ENCODE results near the gene IRF5. TPM values are rescaled to one million over a fixed set of nuclear protein-coding genes. Genes with fewer than 3 reads are reported as not detected.
"Not testable (repeated sequence)": the region's sequence is repeated elsewhere in the genome, so short reads cannot be mapped to it uniquely, and the experiment has no call there.

Gene IRF5
- total RNA-seq, 1 donor from 2014 or later, result 1.6 TPM

DNA sequence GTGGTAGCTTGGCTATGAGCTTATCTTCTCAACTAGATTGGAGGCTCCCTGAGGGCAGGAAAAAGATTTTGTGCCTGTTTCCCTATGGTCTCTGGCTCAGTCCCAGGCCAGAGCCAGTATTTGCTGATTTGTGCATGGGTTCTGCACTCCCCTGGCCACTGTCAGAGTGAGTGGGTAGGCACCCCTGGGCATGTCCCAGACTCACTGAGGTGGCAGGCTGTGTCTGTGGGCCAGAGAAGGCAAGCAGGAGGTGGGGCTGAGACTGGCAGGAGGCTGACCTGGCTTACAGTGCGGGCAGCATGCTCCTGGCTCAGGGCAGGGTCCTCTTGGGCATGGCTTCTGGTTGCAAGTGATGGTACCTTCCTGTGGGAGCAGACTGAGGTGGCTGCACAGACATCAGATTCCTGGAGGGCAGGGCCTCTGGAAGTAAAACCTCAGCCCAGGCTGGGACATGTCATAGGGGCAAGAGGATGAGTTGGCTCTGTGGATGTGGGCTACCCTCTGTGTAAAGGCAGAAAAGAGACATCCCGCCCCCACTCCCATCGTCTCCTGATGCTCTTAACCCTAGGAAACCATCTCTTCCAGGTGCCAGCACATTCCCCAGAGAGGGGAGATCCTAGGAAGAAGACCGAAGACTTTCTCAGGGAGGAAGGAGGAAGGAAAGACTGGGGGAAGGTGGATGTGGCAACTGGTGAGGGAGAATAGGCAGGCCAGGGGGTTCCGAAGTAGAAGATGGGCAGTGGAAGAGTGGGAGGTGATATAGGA lies 31.5 kb upstream of the IRF5 start:
- intact Hi-C loops (cut with DNase I), result loop anchor here (5.0 kb wide), 1 partner anchor 186 kb away; no protein-coding TSS in a partner anchor
- no peak for DNase-seq (ENCODE audit: low spot score)

DNA sequence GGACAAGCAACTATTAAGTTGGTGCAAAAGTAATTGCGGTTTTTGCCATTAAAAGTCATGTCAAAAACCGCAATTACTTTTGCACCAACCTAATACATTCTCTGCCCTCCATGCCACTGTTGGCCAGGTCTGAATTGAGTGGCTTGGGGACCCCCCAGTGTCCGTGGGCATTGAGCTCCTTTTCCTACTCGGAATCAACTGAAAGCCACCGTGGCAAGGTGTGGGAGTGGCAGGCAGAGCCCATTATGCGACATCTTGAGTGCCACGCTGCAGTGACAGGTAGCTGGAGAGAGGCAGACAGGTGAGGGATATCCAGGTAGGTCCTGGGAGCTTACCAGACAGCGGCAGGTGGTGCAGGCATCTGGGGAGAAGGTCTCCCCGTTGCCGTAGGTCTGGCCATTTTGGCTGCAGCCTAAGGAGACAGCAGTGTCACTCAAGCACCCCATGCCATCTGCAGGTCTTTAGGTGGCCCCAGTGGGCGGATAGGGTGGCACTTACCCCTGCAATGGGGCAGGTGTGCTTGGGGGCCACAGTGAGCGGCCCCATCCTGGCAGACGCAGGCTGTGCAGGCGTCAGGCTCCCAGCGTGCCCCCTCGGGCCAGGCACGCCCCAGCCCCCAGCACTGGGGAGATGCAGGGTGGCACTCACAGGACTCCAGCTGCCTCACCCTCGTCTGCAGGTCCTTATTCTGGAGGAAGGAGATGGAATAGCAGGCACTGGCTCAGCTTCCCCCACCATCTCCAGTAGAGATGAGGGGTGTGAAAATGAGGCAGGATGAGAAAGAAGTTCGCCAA lies 30.8 kb upstream of the IRF5 start:
- no peak for DNase-seq (ENCODE audit: low spot score)
- intact Hi-C loops (cut with DNase I), result loop anchor here (5.0 kb wide), 1 partner anchor 185 kb away; no protein-coding TSS in a partner anchor

DNA sequence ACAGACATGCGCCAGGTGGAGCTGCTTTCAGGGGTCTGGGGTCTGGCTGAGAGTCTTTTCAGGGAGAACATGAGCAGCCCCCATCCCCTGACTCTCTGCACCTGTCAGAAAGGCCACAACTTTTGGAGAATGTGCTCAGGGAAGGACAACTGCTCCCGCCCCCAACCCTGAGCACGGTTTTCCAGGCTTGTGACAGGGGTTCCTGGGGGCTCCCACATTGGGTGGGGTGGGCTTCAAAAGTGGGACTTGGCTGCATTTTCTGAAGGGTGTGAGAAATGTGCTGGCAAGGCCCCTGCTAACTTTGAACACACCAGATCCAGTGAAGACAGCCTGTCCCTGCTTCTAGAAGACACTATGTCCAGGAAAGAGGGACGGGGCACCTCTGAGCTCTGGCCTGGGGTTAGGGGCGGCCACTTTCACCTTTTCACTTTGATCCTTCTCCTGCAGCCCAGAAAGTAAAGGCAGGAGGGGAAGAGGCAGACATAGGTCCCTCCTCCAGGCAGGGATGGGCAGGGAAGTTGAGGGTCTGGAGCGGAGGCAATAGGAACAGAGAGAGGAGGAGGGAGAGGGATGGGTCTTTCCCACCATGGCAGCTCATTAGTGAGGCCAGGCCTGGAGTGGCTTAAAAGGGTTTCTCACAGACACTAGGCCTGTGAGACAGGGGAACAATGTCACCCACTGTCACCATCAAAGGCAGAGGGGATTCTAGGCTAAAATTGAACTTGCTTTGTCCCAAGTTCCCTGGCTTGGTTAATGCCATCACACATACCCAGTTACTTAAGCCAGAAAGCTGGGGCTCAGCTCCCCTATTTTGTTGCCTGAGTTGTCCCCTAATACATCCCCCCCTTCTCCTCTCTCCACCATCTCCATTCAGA lies 28.7 kb upstream of the IRF5 start:
- no peak for DNase-seq (ENCODE audit: low spot score)
- intact Hi-C loops (cut with DNase I), result loop anchor here (5.0 kb wide), 1 partner anchor 183 kb away; no protein-coding TSS in a partner anchor

DNA sequence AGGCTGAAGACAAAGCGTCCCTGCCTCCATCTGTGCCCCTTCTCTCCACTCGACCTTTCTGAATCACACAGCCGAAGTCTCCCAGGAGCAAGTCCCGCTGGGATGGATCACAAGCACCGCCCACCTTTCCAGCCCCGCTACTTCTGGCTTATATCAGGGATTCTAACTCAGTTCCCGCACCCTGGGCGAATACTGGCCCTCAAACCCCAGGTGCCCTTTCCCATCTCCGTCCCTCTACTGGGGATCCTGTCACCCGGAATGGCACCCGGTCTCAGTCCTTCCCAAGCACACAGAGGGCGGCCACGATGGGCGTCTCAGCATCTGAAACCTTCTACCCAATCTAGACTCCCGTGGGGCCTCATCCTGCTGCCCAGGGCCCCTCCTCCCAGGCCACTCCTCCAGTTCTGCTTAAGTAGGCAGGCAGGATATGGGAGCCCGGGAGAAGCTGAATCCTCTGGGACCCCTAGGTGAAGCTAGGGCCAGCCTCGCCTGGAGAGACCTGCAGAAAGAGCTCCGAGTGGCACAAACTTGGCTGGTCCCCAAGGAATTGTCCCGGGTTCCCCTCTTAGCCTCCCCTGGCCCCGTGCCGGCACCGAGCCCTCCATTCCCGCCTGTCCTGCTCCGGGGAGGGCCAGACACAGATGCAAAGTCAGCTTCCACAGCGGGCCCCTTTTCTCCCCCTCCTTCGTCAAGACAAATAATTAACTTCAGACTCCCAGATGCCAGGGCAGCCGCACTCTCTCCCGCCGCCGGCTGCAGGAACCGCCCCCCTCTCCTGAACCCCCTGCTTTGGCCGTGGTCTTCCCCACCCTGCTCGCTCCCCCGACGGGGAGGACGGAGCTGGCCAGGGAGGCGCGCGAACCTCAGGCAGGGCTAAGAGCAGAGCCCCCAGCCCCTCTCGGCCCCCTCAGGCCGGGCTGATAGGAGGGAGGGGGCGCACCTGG lies 27.8 kb upstream of the IRF5 start:
- no peak for DNase-seq (ENCODE audit: low spot score)
- intact Hi-C loops (cut with DNase I), result loop anchor here (5.0 kb wide), 1 partner anchor 182 kb away; no protein-coding TSS in a partner anchor

DNA sequence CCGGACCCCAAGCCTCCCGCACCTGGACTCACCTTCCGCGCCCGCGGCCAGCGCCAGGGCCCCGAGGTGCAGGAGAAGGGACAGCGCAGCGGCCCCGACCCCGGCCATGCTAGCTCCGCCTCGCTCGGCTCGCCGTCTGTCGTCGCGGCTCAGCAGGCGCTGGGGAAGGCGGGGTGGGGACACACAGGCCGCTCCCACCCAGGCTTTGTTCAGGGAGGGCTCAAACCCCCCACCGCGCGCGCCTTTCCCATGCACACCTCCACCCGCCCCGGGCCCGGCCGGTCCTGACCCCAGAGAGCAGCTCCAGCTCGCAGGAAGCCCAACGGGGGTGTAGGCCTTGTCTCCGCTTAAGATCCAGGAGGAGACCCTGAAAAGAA lies 27.2 kb upstream of the IRF5 start, which contains the start of gene KCP:
KCP (minus strand) TSS at position 141 of the 377 bp plus-strand sequence; CDS start at position 108, 33 bp downstream.
- intact Hi-C loops (cut with DNase I), result no loop called here
- no peak for DNase-seq (ENCODE audit: low spot score)

DNA sequence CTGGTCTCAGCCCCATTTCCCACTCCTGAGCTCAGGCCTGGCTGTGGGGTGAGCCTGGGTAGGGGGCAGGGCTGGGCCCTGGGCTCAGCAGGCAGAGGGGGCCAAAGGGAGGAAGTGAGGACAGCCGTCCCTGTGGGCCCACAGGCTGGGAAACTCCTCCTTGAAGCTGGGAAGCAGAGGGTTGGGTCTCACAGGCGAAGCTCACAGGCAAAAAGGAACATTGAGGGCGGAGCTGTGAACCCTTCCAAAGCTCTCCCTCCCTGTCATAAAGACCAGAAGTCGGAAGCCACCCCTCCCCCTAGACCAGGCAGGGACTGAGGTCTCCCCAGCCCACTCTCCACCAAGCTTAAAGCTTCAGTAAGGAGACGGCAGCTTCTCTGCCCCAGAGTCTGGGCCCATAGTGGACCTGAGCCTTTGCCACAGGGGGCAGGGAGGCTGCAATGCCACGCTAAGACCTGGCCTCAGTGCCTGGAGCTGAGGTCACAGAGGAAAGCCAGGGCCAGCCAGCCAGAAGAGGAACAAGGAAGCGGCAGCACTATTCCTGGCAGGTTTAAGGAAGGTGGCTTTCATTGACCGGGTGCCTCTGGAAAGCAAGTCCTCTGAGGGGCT lies 26.2 kb upstream of the IRF5 start:
- no peak for DNase-seq (ENCODE audit: low spot score)
- intact Hi-C loops (cut with DNase I), result no loop called here

DNA sequence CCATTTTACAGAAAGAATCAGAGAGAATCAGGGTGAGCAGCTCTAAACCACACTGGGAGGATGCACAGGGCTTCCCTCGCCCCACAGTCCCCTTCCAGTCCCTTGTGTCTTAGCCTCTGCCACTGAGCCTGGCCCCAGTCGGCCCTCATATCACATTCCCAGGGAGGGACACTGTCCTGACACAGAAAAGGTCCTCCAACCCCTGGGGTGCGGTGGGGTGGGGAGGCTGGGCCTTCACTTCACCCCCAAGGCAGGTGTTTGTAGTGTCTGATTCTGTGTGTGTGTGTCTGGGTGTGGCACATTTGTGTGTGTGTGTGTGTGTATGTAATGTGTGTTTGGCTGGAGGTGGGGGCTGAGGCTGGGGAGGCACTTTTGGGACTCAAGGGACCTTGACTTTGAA lies 25.4 kb upstream of the IRF5 start:
- DNase-seq (ENCODE audit: low spot score), result no peak
- intact Hi-C loops (cut with DNase I), result no loop called here

DNA sequence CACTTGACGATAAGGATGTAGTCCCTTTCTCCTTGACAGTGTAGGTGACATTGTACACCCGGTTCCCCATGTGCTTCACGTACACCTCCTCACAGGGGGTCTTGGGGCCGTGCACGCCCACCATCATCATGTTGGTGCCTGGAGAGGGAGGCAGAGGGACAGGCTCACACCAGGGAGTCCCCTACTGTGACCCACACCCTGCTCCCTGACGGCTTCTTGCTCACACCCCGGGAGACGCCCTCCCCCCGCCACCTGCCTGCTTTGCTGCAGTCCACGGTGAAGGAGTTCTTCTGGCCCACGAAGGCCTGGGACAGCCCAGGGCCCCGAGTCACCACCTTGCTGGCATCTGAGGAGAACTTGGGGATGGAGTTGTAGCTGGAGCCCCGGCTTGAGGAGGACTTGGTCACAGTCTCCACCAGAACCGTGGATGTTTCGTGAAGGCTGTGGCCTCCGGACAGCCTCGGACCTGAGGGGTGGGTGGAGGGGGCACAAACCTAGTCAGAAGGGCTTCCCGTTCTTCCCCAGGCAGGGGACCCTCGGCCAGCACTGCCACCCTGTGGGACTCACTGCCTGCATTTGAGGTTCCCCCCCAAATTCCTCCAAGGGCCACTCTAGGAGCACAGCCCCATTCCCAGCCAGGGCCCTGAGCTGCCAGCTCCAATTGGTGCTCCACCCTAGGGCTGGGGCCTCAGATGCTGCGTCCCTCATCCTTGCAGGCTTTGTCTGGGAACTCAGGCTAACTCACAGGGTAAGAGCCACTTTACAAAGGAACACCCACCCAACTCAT lies 24.8 kb upstream of the IRF5 start:
- DNase-seq (ENCODE audit: low spot score), result peak; percentile 41
- intact Hi-C loops (cut with DNase I), result not testable (repeated sequence)

DNA sequence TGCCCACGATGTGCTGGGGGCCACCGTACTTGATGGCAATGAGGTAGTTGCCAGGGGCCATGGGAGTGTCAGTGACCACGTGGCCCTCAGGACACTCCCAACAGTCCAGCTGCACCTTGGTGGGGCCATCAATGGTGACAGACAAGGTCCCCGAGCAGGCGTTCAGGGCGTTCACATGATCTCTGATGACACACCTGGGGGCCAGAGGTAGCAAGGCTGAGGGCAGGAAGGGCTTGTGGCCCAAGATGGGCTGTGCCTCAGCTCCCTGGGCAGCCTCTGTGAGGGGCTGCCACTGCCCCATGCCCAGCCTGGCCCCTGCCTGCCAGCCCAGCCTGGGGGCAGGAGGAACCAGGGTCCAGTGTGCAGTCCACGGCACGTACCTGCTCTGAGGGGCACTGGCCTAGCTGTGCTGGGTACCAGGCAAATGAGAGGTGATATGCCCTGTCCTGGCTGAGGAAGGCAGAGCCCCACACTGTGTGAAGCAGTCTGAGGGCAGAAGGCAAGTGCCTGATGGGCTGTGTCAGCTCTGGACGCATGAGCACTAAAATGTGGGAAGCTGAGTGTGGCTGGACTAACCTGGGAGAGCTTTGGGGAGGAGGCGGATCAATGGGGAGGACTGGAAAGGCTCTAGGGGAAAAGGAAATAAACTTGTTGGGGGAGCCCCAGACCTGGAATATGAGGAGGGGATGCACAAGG lies 23.7 kb upstream of the IRF5 start:
- DNase-seq (ENCODE audit: low spot score), result peak; percentile 59
- intact Hi-C loops (cut with DNase I), result no loop called here

DNA sequence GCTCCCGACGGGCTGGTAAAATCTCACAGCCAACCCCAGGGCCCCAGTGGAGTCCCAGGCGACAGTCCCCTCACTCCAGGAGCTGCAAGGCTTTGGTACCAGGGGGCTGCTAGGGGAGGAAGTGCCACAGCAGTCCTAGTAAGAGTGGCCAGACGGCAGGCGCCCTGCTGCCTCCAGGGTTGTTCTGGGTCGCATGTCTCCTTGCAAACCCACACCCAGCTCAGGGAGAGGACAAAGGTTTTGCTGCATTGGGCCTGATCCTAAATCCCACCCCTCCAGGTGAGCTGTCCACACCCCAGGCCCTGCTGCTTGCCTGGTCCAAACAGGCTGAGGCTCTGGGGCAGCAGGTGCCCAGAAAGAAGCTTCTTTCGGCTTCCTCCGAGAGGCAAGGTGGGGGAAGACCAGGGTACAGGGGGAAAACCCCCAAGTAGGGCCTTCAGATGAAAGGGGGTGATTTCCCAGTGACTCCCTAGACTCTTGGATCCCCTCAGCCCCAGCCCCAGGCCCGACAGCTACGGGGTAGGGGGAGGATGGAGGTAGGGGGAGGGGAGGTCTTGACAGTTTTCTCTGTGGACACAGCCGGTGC lies 23.1 kb upstream of the IRF5 start:
- intact Hi-C loops (cut with DNase I), result no loop called here

DNA sequence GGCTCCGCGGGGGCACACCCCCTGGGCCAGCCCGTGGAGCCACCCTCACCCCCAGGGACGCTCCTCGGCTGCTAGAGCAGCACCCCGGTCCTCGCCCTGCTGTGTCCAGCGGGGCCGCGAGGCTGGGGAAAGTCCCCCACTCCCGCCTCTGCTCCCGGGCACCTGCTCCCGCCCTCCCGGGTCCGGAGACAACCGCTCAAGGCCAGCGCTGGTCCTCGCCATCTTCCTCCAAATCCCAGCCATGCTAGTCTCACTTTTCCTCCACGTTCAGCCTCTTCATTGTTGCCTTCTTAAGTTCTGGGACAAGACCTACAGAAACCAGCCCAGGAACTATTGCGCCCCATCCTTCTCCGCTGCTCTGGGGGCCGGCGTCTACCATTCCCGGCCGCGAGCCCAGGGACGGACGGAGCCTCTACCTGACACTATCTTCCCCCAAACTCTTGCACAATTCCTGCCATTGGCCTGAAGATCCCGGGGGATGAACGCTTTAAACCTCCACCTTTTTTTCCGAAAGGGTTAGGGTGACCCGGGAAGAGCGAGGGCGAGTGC lies 22.4 kb upstream of the IRF5 start:
- DNase-seq (ENCODE audit: low spot score), result peak; percentile 51
- intact Hi-C loops (cut with DNase I), result no loop called here

More for the DNA sequence above, 23.1 kb upstream of the IRF5 start:
- DNase-seq (ENCODE audit: low spot score), result peak; percentile 46

DNA sequence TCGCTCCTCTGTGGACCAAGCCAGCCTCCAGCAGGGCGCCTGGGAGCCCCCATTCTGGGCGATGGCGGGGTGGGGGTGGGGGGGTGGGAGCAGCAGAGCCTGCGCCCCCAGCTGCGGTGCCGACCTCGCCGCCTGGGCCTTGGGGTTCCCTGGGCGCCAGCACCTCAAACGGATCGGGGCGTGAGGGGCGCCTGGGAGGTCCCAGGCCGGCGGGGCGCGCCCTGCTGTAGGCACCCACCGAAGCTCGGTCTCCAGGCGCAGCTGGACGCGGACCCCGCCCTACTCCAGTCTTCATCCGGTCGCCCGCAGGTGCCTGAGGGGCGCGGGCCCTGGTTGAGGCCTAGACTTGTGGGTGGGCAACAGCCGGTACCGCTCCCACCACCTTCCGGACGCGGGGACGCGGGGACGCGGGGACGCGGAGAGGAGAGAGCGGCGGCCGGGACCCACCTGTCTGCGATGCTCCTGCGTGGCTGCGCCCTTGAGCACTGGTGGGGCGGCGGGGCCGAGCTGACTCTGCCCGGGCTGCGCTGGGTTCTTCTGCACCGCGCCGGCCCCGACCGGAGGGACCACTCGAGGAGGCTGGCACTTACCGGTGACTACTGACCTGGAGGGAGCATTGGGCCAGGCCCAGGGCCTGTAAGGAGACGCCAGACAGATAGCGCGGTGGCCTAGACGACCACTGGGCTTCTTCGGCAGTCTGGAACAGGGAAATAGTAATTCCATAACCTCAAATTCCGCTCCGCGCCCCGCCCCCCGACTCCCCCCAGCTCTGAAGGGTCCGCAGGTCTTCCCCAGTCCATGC lies 21.7 kb upstream of the IRF5 start:
- intact Hi-C loops (cut with DNase I), result no loop called here
- peak; percentile 39 for DNase-seq (ENCODE audit: low spot score)

DNA sequence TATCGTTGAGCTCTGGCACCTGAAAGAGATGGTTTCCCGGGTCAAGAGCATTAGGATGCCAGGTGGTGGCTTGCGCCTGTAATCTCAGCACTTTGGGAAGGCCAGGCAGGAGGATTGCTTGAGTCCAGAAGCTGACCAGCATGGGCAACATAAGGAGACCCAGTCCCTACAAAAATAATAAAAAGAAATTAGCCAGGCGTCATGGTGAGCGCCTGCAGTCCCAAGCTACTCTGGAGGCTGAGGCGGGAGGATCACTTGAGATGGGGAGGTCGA lies 21.1 kb upstream of the IRF5 start:
- no peak for DNase-seq (ENCODE audit: low spot score)
- intact Hi-C loops (cut with DNase I), result no loop called here

DNA sequence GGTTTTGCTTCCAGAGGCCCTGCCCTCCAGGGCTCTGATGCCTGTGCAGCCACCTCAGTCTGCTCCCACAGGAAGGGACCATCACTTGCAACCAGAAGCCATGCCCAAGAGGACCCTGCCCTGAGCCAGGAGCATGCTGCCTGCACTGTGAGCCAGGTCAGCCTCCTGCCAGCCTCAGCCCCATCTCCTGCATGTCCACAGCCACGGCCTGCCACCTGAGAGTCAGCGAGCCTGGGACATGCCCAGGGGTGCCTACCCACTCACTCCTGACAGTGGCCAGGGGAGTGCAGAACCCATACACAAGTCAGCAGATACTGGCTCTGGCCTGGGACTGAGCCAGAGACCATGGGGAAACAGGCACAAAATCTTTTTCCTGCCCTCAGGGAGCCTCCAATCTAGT lies 20.6 kb upstream of the IRF5 start:
- intact Hi-C loops (cut with DNase I), result no loop called here
- DNase-seq (ENCODE audit: low spot score), result peak; percentile 72

DNA sequence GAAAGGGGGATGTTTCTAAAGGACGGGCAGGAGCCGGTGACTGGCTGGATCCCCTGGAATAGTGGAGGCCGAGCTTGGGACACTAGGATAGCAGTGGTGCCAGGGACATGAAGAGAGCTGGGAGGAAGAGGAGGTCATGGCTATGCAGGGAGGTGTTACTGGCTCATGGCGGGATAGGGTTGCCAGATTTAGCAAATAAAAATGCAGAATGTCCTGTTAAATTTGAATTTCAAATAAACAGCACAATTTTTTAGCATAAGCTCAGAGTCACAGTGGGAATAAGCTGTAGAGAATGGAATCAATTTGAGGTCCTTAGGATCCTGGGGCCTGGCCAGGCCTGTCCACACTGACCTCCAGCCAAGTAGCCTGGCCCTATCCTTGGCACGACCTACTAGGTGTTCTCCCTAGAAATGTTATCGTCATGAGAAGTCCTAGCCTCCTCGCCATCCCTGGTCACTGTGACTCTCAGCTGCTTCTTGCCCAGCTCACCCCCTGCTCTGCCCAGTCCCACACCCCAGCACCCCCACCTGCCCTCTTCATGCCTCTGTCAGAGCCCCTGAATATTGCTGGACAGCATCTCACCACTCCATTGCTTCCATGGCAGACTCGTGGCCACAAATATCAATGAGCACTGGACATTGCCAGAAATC lies 19.6 kb upstream of the IRF5 start:
- intact Hi-C loops (cut with DNase I), result no loop called here
- DNase-seq (ENCODE audit: low spot score), result peak; percentile 20
